H9 (cell line): Measurements from ENCODE around the gene MAPK7. TPM values are rescaled to one million over a fixed set of nuclear protein-coding genes. Genes with fewer than 3 reads are reported as not detected.

ENCODE experiments used
- DNase-seq: peaks from one replicate; pipeline ENCODE4 v3.0.0-alpha.2; 2017
- H2AFZ ChIP-seq: one replicate; pipeline ENCODE4 v1.6.1; 2013; ENCODE audit warnings: mild to moderate bottlenecking, low read length, control low read depth, moderate library complexity
- H2AK5ac ChIP-seq: 2 replicates; pipeline ENCODE4 v1.6.1; 2013; ENCODE audit warnings: low read length, control low read depth, mixed read lengths; ENCODE audit not compliant: insufficient read length
- H2BK120ac ChIP-seq: one replicate; pipeline ENCODE4 v1.6.1; 2013; ENCODE audit warnings: low read depth, mild to moderate bottlenecking, low read length, control low read depth, inconsistent platforms; ENCODE audit not compliant: poor library complexity, severe bottlenecking
- H2BK12ac ChIP-seq: 2 replicates; pipeline ENCODE4 v1.6.1; 2013; ENCODE audit warnings: low read length, control low read depth, mixed read lengths, low read depth; ENCODE audit not compliant: insufficient read length
- H2BK15ac ChIP-seq: 2 replicates; pipeline ENCODE4 v1.6.1; 2013; ENCODE audit warnings: low read depth, low read length, control low read depth
- H2BK20ac ChIP-seq: one replicate; pipeline ENCODE4 v1.6.1; 2013; ENCODE audit warnings: low read depth, mild to moderate bottlenecking, low read length, control low read depth, inconsistent platforms; ENCODE audit not compliant: poor library complexity, severe bottlenecking
- H2BK5ac ChIP-seq: 2 replicates; pipeline ENCODE4 v1.6.1; 2013; ENCODE audit warnings: low read length, control low read depth, mixed read lengths; ENCODE audit not compliant: insufficient read length
- H3K14ac ChIP-seq: 2 replicates; pipeline ENCODE4 v1.6.1; 2013; ENCODE audit warnings: low read length, control low read depth; ENCODE audit not compliant: insufficient read depth
- H3K18ac ChIP-seq: 2 replicates; pipeline ENCODE4 v1.6.1; 2013; ENCODE audit warnings: low read depth, mild to moderate bottlenecking, mixed read lengths, low read length, control low read depth; ENCODE audit not compliant: insufficient read length
- H3K23ac ChIP-seq: 2 replicates; pipeline ENCODE4 v1.6.1; 2013; ENCODE audit warnings: low read length, control low read depth, mixed read lengths, low read depth; ENCODE audit not compliant: insufficient read length
- H3K23me2 ChIP-seq: 2 replicates; pipeline ENCODE4 v1.6.1; 2013; ENCODE audit warnings: low read depth, mild to moderate bottlenecking, mixed read lengths, low read length, control low read depth; ENCODE audit not compliant: insufficient read length, poor library complexity, severe bottlenecking
- H3K27ac ChIP-seq: 2 replicates; pipeline ENCODE4 v1.5.1; 2013; ENCODE audit warnings: low read length, control low read depth, mixed read lengths, low read depth; ENCODE audit not compliant: insufficient read length
- H3K27me3 ChIP-seq: 2 replicates; pipeline ENCODE4 v1.6.1; 2013; ENCODE audit warnings: low read length, control low read depth, inconsistent platforms; ENCODE audit not compliant: insufficient read depth
- H3K4ac ChIP-seq: 2 replicates; pipeline ENCODE4 v1.6.1; 2013; ENCODE audit warnings: low read depth, mild to moderate bottlenecking, control low read depth, inconsistent platforms, low read length, moderate library complexity
- H3K4me1 ChIP-seq: 2 replicates; pipeline ENCODE4 v1.6.1; 2013; ENCODE audit warnings: low read length, control low read depth, inconsistent platforms; ENCODE audit not compliant: insufficient read depth
- H3K4me2 ChIP-seq: 2 replicates; pipeline ENCODE4 v1.6.1; 2013; ENCODE audit warnings: low read length, control low read depth, mixed read lengths; ENCODE audit not compliant: insufficient read length, insufficient read depth
- H3K56ac ChIP-seq: 2 replicates; pipeline ENCODE4 v1.6.1; 2013; ENCODE audit warnings: low read depth, mild to moderate bottlenecking, mixed read lengths, low read length, control low read depth; ENCODE audit not compliant: insufficient read length
- H3K79me1 ChIP-seq: 2 replicates; pipeline ENCODE4 v1.6.1; 2013; ENCODE audit warnings: low read depth, mild to moderate bottlenecking, moderate library complexity, low read length, control low read depth, inconsistent platforms; ENCODE audit not compliant: insufficient read depth, poor library complexity, severe bottlenecking
- H3K79me2 ChIP-seq: 2 replicates; pipeline ENCODE4 v1.6.1; 2013; ENCODE audit warnings: low read length, control low read depth, inconsistent platforms; ENCODE audit not compliant: insufficient read depth
- H3K9ac ChIP-seq: 2 replicates; pipeline ENCODE4 v1.6.1; 2013; ENCODE audit warnings: low read length, control low read depth, mixed read lengths; ENCODE audit not compliant: insufficient read length; ENCODE audit errors: extremely low read depth
- H3K9me3 ChIP-seq: one replicate; pipeline ENCODE4 v1.6.1; 2013; ENCODE audit warnings: low read depth, low read length, inconsistent platforms; ENCODE audit not compliant: control insufficient read depth
- H3T11ph ChIP-seq: one replicate; pipeline ENCODE4 v1.6.1; 2013; ENCODE audit warnings: mild to moderate bottlenecking, low read length, control low read depth, inconsistent platforms
- H4K20me1 ChIP-seq: one replicate; pipeline ENCODE4 v1.6.1; 2013; ENCODE audit not compliant: control insufficient read depth, insufficient read length, insufficient read depth
- H4K5ac ChIP-seq: 2 replicates; pipeline ENCODE4 v1.6.1; 2013; ENCODE audit warnings: low read depth, mild to moderate bottlenecking, mixed read lengths, low read length, control low read depth; ENCODE audit not compliant: insufficient read length
- H4K8ac ChIP-seq: replicated peaks from 2 replicates; pipeline ENCODE4 v1.6.1; 2013; ENCODE audit warnings: low read length, control low read depth, mixed read lengths, low read depth; ENCODE audit not compliant: insufficient read length
- H4K91ac ChIP-seq: 2 replicates; pipeline ENCODE4 v1.6.1; 2013; ENCODE audit warnings: low read depth, mild to moderate bottlenecking, moderate library complexity, mixed read lengths, low read length, control low read depth; ENCODE audit not compliant: insufficient read length
- H3K27ac Mint-ChIP-seq, 3 experiments: 2 replicates in 2 of 3; 3 replicates in 1 of 3; pipeline ENCODE4 v1.8.0; 2020 to 2021; ENCODE audit warnings: mixed read lengths in 3 of 3, mild to moderate bottlenecking in 1 of 3, moderate library complexity in 1 of 3
- H3K27me3 Mint-ChIP-seq: 2 replicates; pipeline ENCODE4 v1.8.0; 2021; ENCODE audit warnings: low read depth, mild to moderate bottlenecking, moderate library complexity, mixed read lengths
- H3K36me3 Mint-ChIP-seq, 3 experiments: 2 replicates in 2 of 3; 3 replicates in 1 of 3; pipeline ENCODE4 v1.8.0; 2020 to 2021; ENCODE audit warnings: low read depth in 3 of 3, mixed read lengths in 3 of 3; ENCODE audit not compliant: insufficient read depth in 1 of 3
- H3K4me1 Mint-ChIP-seq, 2 experiments: 2 replicates each; pipeline ENCODE4 v1.8.0; 2020; ENCODE audit warnings: mixed read lengths in 2 of 2
- H3K4me3 Mint-ChIP-seq, 2 experiments: 2 replicates in 1 of 2; 3 replicates in 1 of 2; pipeline ENCODE4 v1.8.0; 2020 to 2021; ENCODE audit warnings: mild to moderate bottlenecking in 2 of 2, mixed read lengths in 2 of 2, moderate library complexity in 1 of 2
- H3K9me3 Mint-ChIP-seq, 2 experiments: 2 replicates in 1 of 2; 3 replicates in 1 of 2; pipeline ENCODE4 v1.8.0; 2020; ENCODE audit warnings: mild to moderate bottlenecking in 2 of 2, mixed read lengths in 2 of 2, moderate library complexity in 1 of 2
- WGBS: extraction: QIAGEN DNeasy Blood & Tissue Kit; methylation state at CpG from one replicate; pipeline ENCODE4 v1.1.7; 2013; ENCODE audit warnings: missing lambda C conversion rate, low lambda C conversion rate, mixed read lengths; ENCODE audit not compliant: insufficient read length; ENCODE audit errors: extremely low coverage; 5-methylcytosine and 5-hydroxymethylcytosine counted together
- total RNA-seq: library from RNA; stranded (reverse); gene quantifications from 2 replicates; pipeline ENCODE4 v1.2.1, GENCODE V29; 2021
- TF ChIP-seq, protein P1 (sequence below): fragments of 200-600 bp; sonication (generic); conservative IDR thresholded peaks from 3 replicates; pipeline ENCODE4 v1.8.0; 2021; ENCODE audit warnings: antibody characterized with exemption, mild to moderate bottlenecking

Gene MAPK7
- total RNA-seq, 1 experiment from 2014 or later, result 43.8 TPM

DNA sequence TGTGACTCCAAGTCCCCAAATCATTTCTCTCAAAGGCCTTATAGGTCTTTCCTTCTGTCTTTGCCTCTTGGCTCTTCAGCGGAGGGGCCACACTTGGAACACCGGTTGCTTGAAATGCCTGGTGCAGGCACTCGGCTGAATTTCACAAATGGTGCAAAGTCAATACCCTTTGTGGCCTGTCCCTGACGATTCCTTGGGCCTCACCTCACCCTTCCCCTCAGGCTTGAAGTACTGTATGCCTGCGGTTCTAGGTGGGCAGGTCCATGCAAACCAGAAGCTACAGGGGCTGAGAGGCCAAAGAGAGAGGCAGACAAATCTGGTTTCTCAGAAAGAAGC is 11.7 kb upstream of the MAPK7 start:
- no CpG with 5 or more reads among the region's 5 CpGs for WGBS
- H3K79me2 ChIP-seq, result no peaks in the 10 kb centered on the region

More for the DNA sequence above, 11.7 kb upstream of the MAPK7 start:
- Histone ChIP-seq H3K27ac (no peak overlapping the region), H4K5ac (no peak overlapping the region), H4K20me1 (no peaks in the 10 kb centered on the region), H2BK15ac (no peak overlapping the region), H3K9me3 (no peaks in the 10 kb centered on the region), H3K4me2 (no peak overlapping the region), H3K14ac (no peak overlapping the region), H2AK5ac (no peak overlapping the region), H3K4me1 (no peaks in the 10 kb centered on the region), H3K23ac (no peak overlapping the region), H3T11ph (no peak overlapping the region), H2BK120ac (no peak overlapping the region), H2BK20ac (no peak overlapping the region), H3K4ac (no peak overlapping the region), H4K91ac (no peak overlapping the region), H3K56ac (no peak overlapping the region), H2BK12ac (no peak overlapping the region), H2AFZ (no peak overlapping the region), H3K27me3 (no peaks in the 10 kb centered on the region), H4K8ac (no peak overlapping the region), H3K9ac (no peak overlapping the region), H3K18ac (no peak overlapping the region), H3K79me1 (no peaks in the 10 kb centered on the region), H2BK5ac (no peak overlapping the region), H3K23me2 (no peaks in the 10 kb centered on the region)
- no peak for DNase-seq
- H3K9me3 Mint-ChIP-seq, result no peaks in the 10 kb centered on the region; a peak in 1 of 5 replicates
- peaks cover 18 to 26% of the 10 kb centered on the region in 2 experiments for H3K4me1 Mint-ChIP-seq
- peak overlapping the region in 1 of 3 experiments; percentile 83; a peak in 2 of 7 replicates for H3K27ac Mint-ChIP-seq
- H3K27me3 Mint-ChIP-seq, result peaks cover 5% of the 10 kb centered on the region; the same call in 1 of the 2 replicates
- H3K36me3 Mint-ChIP-seq, result peaks cover 0 to 6% (median 5%) of the 10 kb centered on the region in 3 experiments; a peak in 3 of 7 replicates
- TF ChIP-seq, protein P1, sequence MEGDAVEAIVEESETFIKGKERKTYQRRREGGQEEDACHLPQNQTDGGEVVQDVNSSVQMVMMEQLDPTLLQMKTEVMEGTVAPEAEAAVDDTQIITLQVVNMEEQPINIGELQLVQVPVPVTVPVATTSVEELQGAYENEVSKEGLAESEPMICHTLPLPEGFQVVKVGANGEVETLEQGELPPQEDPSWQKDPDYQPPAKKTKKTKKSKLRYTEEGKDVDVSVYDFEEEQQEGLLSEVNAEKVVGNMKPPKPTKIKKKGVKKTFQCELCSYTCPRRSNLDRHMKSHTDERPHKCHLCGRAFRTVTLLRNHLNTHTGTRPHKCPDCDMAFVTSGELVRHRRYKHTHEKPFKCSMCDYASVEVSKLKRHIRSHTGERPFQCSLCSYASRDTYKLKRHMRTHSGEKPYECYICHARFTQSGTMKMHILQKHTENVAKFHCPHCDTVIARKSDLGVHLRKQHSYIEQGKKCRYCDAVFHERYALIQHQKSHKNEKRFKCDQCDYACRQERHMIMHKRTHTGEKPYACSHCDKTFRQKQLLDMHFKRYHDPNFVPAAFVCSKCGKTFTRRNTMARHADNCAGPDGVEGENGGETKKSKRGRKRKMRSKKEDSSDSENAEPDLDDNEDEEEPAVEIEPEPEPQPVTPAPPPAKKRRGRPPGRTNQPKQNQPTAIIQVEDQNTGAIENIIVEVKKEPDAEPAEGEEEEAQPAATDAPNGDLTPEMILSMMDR, result no peak
- no peak overlapping the region; a peak in 1 of 5 replicates for H3K4me3 Mint-ChIP-seq
